GM10266 (cell line): ENCODE results near the gene SMKR1.
"Not testable (repeated sequence)": the region's sequence is repeated elsewhere in the genome, so short reads cannot be mapped to it uniquely, and the experiment has no call there.

Experiments
- DNase-seq: peaks from one replicate; pipeline ENCODE4 v3.0.0; 2012; ENCODE audit errors: extremely low spot score
- CTCF ChIP-seq: IDR thresholded peaks from 2 replicates; pipeline ENCODE4 v1.5.1; 2012; ENCODE audit warnings: mild to moderate bottlenecking, low read depth; ENCODE audit not compliant: control insufficient read depth, insufficient read depth; ENCODE audit errors: missing control alignments

The SMKR1 gene

GRCh38 chr7:129514683-129515082, 12.4 kb downstream of the SMKR1 start:
- no peak for DNase-seq
- TF ChIP-seq CTCF, result no peak

GRCh38 chr7:129515381-129515780, 13.1 kb downstream of the SMKR1 start:
- DNase-seq, result no peak
- no peak for TF ChIP-seq CTCF

- no peak for DNase-seq
- TF ChIP-seq CTCF, result no peak
These were observed 15.6 kb downstream of the SMKR1 start for GRCh38 chr7:129517931-129518330.

GRCh38 chr7:129519464-129519863, 17.1 kb downstream of the SMKR1 start:
- no peak for TF ChIP-seq CTCF
- no peak for DNase-seq

GRCh38 chr7:129522088-129522970, 20.0 kb downstream of the SMKR1 start:
- no peak for TF ChIP-seq CTCF

GRCh38 chr7:129522971-129523340, 20.6 kb downstream of the SMKR1 start:
- no peak for DNase-seq
- no peak for TF ChIP-seq CTCF

More at GRCh38 chr7:129522088-129522970, 20.0 kb downstream of the SMKR1 start:
- no peak for DNase-seq

- no peak for TF ChIP-seq CTCF
- DNase-seq, result no peak
These were observed 21.6 kb downstream of the SMKR1 start for GRCh38 chr7:129523924-129524323.

GRCh38 chr7:129524405-129524804, 22.1 kb downstream of the SMKR1 start:
- DNase-seq, result not testable (repeated sequence)
